Activated CD8-positive, alpha-beta T cell treated with anti-CD3 and anti-CD28 coated beads for 36 hours (primary cell): ENCODE data around the gene SLC16A5. TPM values are rescaled to one million over a fixed set of nuclear protein-coding genes. Genes with fewer than 3 reads are reported as not detected.
"Not testable (repeated sequence)": the region's sequence is repeated elsewhere in the genome, so short reads cannot be mapped to it uniquely, and the experiment has no call there.

Experiments
- ATAC-seq: fragments of 200-7000 bp; cut with Tn5 transposase; one replicate; pipeline ENCODE4 v1.10.0; 2021; ENCODE audit warnings: mild to moderate bottlenecking, moderate library complexity
- CTCF ChIA-PET: fragments of 350-600 bp; sonication (Branson Sonifier 250); formaldehyde crosslinking; loops from one replicate; lab custom pipeline; 2021; ENCODE audit warnings: antibody characterized with exemption; lab: Charles Lee
- POLR2A ChIA-PET: fragments of 350-600 bp; sonication (Branson Sonifier 250); formaldehyde crosslinking; loops from one replicate; lab custom pipeline; 2021; ENCODE audit warnings: antibody characterized with exemption; lab: Charles Lee
- DNase-seq: peaks from one replicate; pipeline ENCODE4 v3.0.0-alpha.2; 2020
- H3K27ac Mint-ChIP-seq: one replicate; pipeline ENCODE4 v1.8.0; 2021; ENCODE audit warnings: mild to moderate bottlenecking, mixed read lengths
- H3K27me3 Mint-ChIP-seq: one replicate; pipeline ENCODE4 v1.8.0; 2021; ENCODE audit warnings: mixed read lengths
- H3K36me3 Mint-ChIP-seq: one replicate; pipeline ENCODE4 v1.8.0; 2021; ENCODE audit warnings: low read depth, mixed read lengths
- H3K4me1 Mint-ChIP-seq: one replicate; pipeline ENCODE4 v1.8.0; 2021; ENCODE audit warnings: low read depth, mixed read lengths
- H3K4me3 Mint-ChIP-seq: one replicate; pipeline ENCODE4 v1.8.0; 2021; ENCODE audit warnings: mild to moderate bottlenecking, moderate library complexity, mixed read lengths
- H3K9me3 Mint-ChIP-seq: one replicate; pipeline ENCODE4 v1.8.0; 2021; ENCODE audit warnings: mixed read lengths
- CTCF ChIP-seq: fragments of 200-600 bp; IDR thresholded peaks from one replicate; pipeline ENCODE4 v1.8.0; 2022; ENCODE audit warnings: antibody characterized with exemption, mild to moderate bottlenecking
- intact Hi-C: fragments of 100-400 bp; cut with micrococcal nuclease; formaldehyde crosslinking; loops from one replicate; pipeline ENCODE4 v1.10.0; 2022
- total RNA-seq, 2 experiments: library from RNA; stranded (reverse); gene quantifications; one replicate each; pipeline ENCODE4 v1.2.3, GENCODE V29; 2021

Gene SLC16A5
- total RNA-seq, result 1 to 10 TPM; 2.0 to 2.8 TPM

GRCh38 chr17:75087558-75088453 lies at the start of gene SLC16A5:
TSS of gene SLC16A5 (plus strand) at chr17:75087954. CDS start at chr17:75093637, 5,683 bp downstream.
- Mint-ChIP-seq H3K4me3 (peak within 1 kb of the TSS; percentile 66), H3K4me1 (peaks cover 24% of the 10 kb centered on the region), H3K27me3 (no peaks in the 10 kb centered on the region), H3K9me3 (no peaks in the 10 kb centered on the region), H3K27ac (peak within 1 kb of the TSS; percentile 42), H3K36me3 (no peaks in the 10 kb centered on the region)
- ATAC-seq, result peak; percentile 50
- TF ChIP-seq CTCF, result no peak
- POLR2A ChIA-PET, result interaction anchor here (0.8 to 1.3 kb wide), 8 partner anchors 9 to 172 kb away, joined by 3 to 8 read pairs (median 4); partner anchors contain the start of genes ARMC7 and MRPL58
- CTCF ChIA-PET, result interaction anchor here (1.0 to 3.0 kb wide), 9 partner anchors 9 to 127 kb away, joined by 3 to 15 read pairs (median 4); no protein-coding TSS in a partner anchor
- intact Hi-C loops, result no loop called here
- peak; percentile 48 for DNase-seq

GRCh38 chr17:75039238-75039637 lies 48.5 kb upstream of the SLC16A5 start:
- Mint-ChIP-seq H3K9me3 (no peaks in the 10 kb centered on the region), H3K4me1 (peaks cover 33% of the 10 kb centered on the region), H3K4me3 (no peak overlapping the region), H3K27me3 (peaks cover 3% of the 10 kb centered on the region), H3K27ac (no peak overlapping the region), H3K36me3 (peaks cover 27% of the 10 kb centered on the region)
- POLR2A ChIA-PET, result no interaction called here
- no peak for TF ChIP-seq CTCF
- ATAC-seq (no peak), DNase-seq (no peak)
- CTCF ChIA-PET, result interaction anchor here (0.9 kb wide), 1 partner anchor 20 kb away, joined by 3 read pairs; no protein-coding TSS in a partner anchor
- intact Hi-C loops, result no loop called here

- ChIA-PET CTCF (interaction anchor here (1.1 to 2.3 kb wide), 4 partner anchors 18 to 72 kb away, joined by 3 to 7 read pairs (median 6); partner anchors contain the start of gene MRPL58), POLR2A (no interaction called here)
- peaks cover 27% of the 10 kb centered on the region for H3K4me1 Mint-ChIP-seq
- H3K4me3 Mint-ChIP-seq, result no peak overlapping the region
- ATAC-seq, result no peak
- H3K27me3 Mint-ChIP-seq, result no peaks in the 10 kb centered on the region
- peaks cover 25% of the 10 kb centered on the region for H3K36me3 Mint-ChIP-seq
- no peak for TF ChIP-seq CTCF
- intact Hi-C loops, result no loop called here
- no peaks in the 10 kb centered on the region for H3K9me3 Mint-ChIP-seq
- DNase-seq, result no peak
- H3K27ac Mint-ChIP-seq, result no peak overlapping the region
Measured at GRCh38 chr17:75041656-75042280, 46.0 kb upstream of the SLC16A5 start.

- H3K27ac Mint-ChIP-seq, H3K9me3 Mint-ChIP-seq, H3K27me3 Mint-ChIP-seq, DNase-seq, intact Hi-C loops, H3K4me3 Mint-ChIP-seq, ATAC-seq: not testable (repeated sequence)
- CTCF ChIA-PET, result interaction anchor here (1.3 kb wide), 1 partner anchor 66 kb away, joined by 3 read pairs; no protein-coding TSS in a partner anchor
- Mint-ChIP-seq H3K36me3 (peaks cover 19% of the 10 kb centered on the region), H3K4me1 (peaks cover 36% of the 10 kb centered on the region)
- POLR2A ChIA-PET, result interaction anchor here (1.0 kb wide), 1 partner anchor 9 kb away, joined by 5 read pairs; no protein-coding TSS in a partner anchor
Measured at GRCh38 chr17:75043789-75044188, 44.0 kb upstream of the SLC16A5 start.

GRCh38 chr17:75044716-75045115 lies 43.0 kb upstream of the SLC16A5 start:
- ATAC-seq (no peak), DNase-seq (no peak)
- Mint-ChIP-seq H3K36me3 (peaks cover 15% of the 10 kb centered on the region), H3K27me3 (no peaks in the 10 kb centered on the region), H3K27ac (no peak overlapping the region), H3K9me3 (no peaks in the 10 kb centered on the region), H3K4me1 (peaks cover 39% of the 10 kb centered on the region), H3K4me3 (peak overlapping the region; percentile 34)
- intact Hi-C loops, result no loop called here
- ChIA-PET POLR2A (no interaction called here), CTCF (interaction anchor here (1.3 kb wide), 1 partner anchor 65 kb away, joined by 3 read pairs; no protein-coding TSS in a partner anchor)
- no peak for TF ChIP-seq CTCF

GRCh38 chr17:75045946-75046406 lies 41.8 kb upstream of the SLC16A5 start:
- intact Hi-C loops, H3K9me3 Mint-ChIP-seq, H3K27me3 Mint-ChIP-seq, DNase-seq, ATAC-seq, H3K36me3 Mint-ChIP-seq: not testable (repeated sequence)
- CTCF ChIA-PET, result interaction anchor here (0.5 to 1.2 kb wide), 4 partner anchors 34 to 184 kb away, joined by 3 to 4 read pairs (median 3); partner anchors contain the start of gene MRPL58
- Mint-ChIP-seq H3K27ac (peak overlapping the region; percentile 92), H3K4me3 (peak overlapping the region; percentile 98), H3K4me1 (peaks cover 40% of the 10 kb centered on the region)
- POLR2A ChIA-PET, result interaction anchor here (0.6 to 2.1 kb wide), 4 partner anchors 11 to 99 kb away, joined by 3 to 14 read pairs (median 5); partner anchors contain the start of gene MRPL58
